C4-2B (cell line): ENCODE measurements around the gene TMEM179.

Source experiments
- CTCF ChIP-seq: fragments of 450-650 bp; conservative IDR thresholded peaks from 2 replicates; pipeline ENCODE4 v1.5.1; 2017; ENCODE audit warnings: mild to moderate bottlenecking
- ZFX ChIP-seq: fragments of 450-650 bp; IDR thresholded peaks from 2 replicates; pipeline ENCODE4 v1.6.1; 2017

DNA sequence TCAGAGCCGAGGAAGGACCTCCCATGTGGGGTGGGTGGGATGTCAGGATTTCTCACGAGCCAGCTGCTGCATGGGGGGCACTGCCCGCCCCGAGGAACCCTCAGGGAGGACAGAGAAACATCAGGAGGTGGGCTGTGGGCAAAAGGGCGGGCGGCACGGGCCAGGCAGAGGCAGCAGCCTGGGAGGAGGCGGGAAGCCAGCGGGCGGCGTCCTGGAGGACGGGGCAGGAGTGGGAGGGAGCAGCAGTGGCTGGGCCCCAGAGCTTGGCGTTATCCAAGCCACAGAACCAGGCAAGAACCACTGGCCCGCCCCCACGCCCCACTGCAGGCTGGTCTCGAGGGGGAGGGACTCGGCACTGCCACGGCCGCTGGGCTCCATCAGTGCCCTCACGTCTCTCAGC lies 22.6 kb downstream of the TMEM179 start:
- TF ChIP-seq CTCF (no peak), ZFX (no peak)
